Caco-2 (cell line): ENCODE measurements around the gene ALX3. TPM values are rescaled to one million over a fixed set of nuclear protein-coding genes. Genes with fewer than 3 reads are reported as not detected.

Experiments used
- BruUV-seq: library from RNA; stranded (reverse); fragments of 400-500 nt; replicated peaks from 2 replicates; lab custom pipeline; 2021; lab: Mats Ljungman, UMichigan
- CTCF ChIA-PET: fragments of 300-600 bp; sonication (Branson Sonifier 250); formaldehyde crosslinking; loops from one replicate; lab custom pipeline; 2022; ENCODE audit warnings: antibody characterized with exemption; lab: Charles Lee
- POLR2A ChIA-PET: fragments of 300-600 bp; sonication (Branson Sonifier 250); formaldehyde crosslinking; loops from one replicate; lab custom pipeline; 2022; ENCODE audit warnings: antibody characterized with exemption; lab: Charles Lee
- DNase-seq, 2 experiments: peaks; one replicate each; pipeline versions ENCODE4 v3.0.0 to v3.0.0-alpha.2; 2020 to 2022
- H3K27me3 ChIP-seq: replicated peaks from 2 replicates; pipeline ENCODE4 v1.6.0; 2011; ENCODE audit warnings: low read length; ENCODE audit not compliant: control insufficient read depth, insufficient read depth
- H3K36me3 ChIP-seq: 2 replicates; pipeline ENCODE4 v1.5.1; 2011; ENCODE audit warnings: low read length; ENCODE audit not compliant: control insufficient read depth, insufficient read depth
- H3K4me1 ChIP-seq: fragments of 250-450 bp; sonication (Bioruptor Pico); 2 replicates; pipeline ENCODE4 v1.5.1; 2020; ENCODE audit warnings: mild to moderate bottlenecking
- H3K4me3 ChIP-seq: 2 replicates; pipeline ENCODE4 v1.5.1; 2011; ENCODE audit warnings: low read depth, mild to moderate bottlenecking, control low read depth, low read length
- H3K9me3 ChIP-seq: fragments of 250-450 bp; sonication (Bioruptor Pico); 2 replicates; pipeline ENCODE4 v1.5.1; 2020; ENCODE audit warnings: mild to moderate bottlenecking, moderate library complexity
- H3K27ac Mint-ChIP-seq: one replicate; pipeline ENCODE4 v1.8.0; 2022; ENCODE audit warnings: mixed read lengths; ENCODE audit not compliant: unreplicated experiment
- H3K27me3 Mint-ChIP-seq: one replicate; pipeline ENCODE4 v1.8.0; 2022; ENCODE audit warnings: mixed read lengths; ENCODE audit not compliant: insufficient read depth, unreplicated experiment
- H3K36me3 Mint-ChIP-seq: one replicate; pipeline ENCODE4 v1.8.0; 2022; ENCODE audit warnings: mild to moderate bottlenecking, mixed read lengths; ENCODE audit not compliant: insufficient read depth, unreplicated experiment
- H3K4me1 Mint-ChIP-seq: one replicate; pipeline ENCODE4 v1.8.0; 2022; ENCODE audit warnings: low read depth, mixed read lengths; ENCODE audit not compliant: unreplicated experiment
- H3K4me3 Mint-ChIP-seq: one replicate; pipeline ENCODE4 v1.8.0; 2022; ENCODE audit warnings: mild to moderate bottlenecking, moderate library complexity, mixed read lengths; ENCODE audit not compliant: unreplicated experiment
- H3K9me3 Mint-ChIP-seq: one replicate; pipeline ENCODE4 v1.8.0; 2022; ENCODE audit warnings: mixed read lengths; ENCODE audit not compliant: unreplicated experiment
- CTCF ChIP-seq, 2 experiments: fragments of 200-600 bp in 1 of 2; IDR thresholded peaks; 1 replicate in 1 of 2; 2 replicates in 1 of 2; pipeline versions ENCODE4 v1.5.1 to v1.8.0; 2011 to 2022; ENCODE audit warnings: antibody characterized with exemption in 1 of 2, control low read depth in 1 of 2, inconsistent platforms in 1 of 2, low read depth in 1 of 2, low read length in 1 of 2, mild to moderate bottlenecking in 1 of 2, moderate library complexity in 1 of 2; ENCODE audit not compliant: insufficient read depth in 1 of 2, severe bottlenecking in 1 of 2, unreplicated experiment in 1 of 2
- intact Hi-C: fragments of 100-400 bp; cut with micrococcal nuclease; formaldehyde crosslinking; loops from one replicate; pipeline ENCODE4 v1.10.0; 2022; ENCODE audit not compliant: unreplicated experiment
- total RNA-seq: library from RNA; stranded (reverse); gene quantifications from 2 replicates; pipeline ENCODE4 v1.2.3, GENCODE V29; 2022

The ALX3 gene
- total RNA-seq, 1 experiment from 2014 or later = not detected

- BruUV-seq = no TSS peak
- Histone ChIP-seq H3K4me3 (no peak overlapping the region), H3K27me3 (no peaks in the 10 kb centered on the region), H3K9me3 (no peaks in the 10 kb centered on the region), H3K36me3 (no peaks in the 10 kb centered on the region), H3K4me1 (no peaks in the 10 kb centered on the region)
- H3K4me1 Mint-ChIP-seq = no peaks in the 10 kb centered on the region
- no peak for TF ChIP-seq CTCF (IDR thresholded peaks at IDR 0.05; ENCODE audit: insufficient read depth in 1 of 2, low read depth in 1 of 2, low read length in 1 of 2, severe bottlenecking in 1 of 2, unreplicated experiment in 1 of 2)
- H3K27me3 Mint-ChIP-seq = no peaks in the 10 kb centered on the region
- intact Hi-C loops = no loop called here
- DNase-seq = no peak
- no peak overlapping the region for H3K4me3 Mint-ChIP-seq
- H3K27ac Mint-ChIP-seq = no peak overlapping the region
- ChIA-PET CTCF (interaction anchor here (0.6 kb wide), 1 partner anchor 129 kb away, joined by 3 read pairs; no protein-coding TSS in a partner anchor), POLR2A (no interaction called here)
- H3K9me3 Mint-ChIP-seq = no peaks in the 10 kb centered on the region
- H3K36me3 Mint-ChIP-seq = no peaks in the 10 kb centered on the region
These were observed 3.0 kb downstream of the ALX3 start for GRCh38 chr1:110067479-110067892.

- Mint-ChIP-seq H3K9me3 (no peaks in the 10 kb centered on the region), H3K36me3 (peaks cover 1% of the 10 kb centered on the region), H3K4me3 (no peak overlapping the region), H3K27ac (no peak overlapping the region), H3K4me1 (no peaks in the 10 kb centered on the region), H3K27me3 (no peaks in the 10 kb centered on the region)
- Histone ChIP-seq H3K9me3 (no peaks in the 10 kb centered on the region), H3K4me3 (no peak overlapping the region), H3K27me3 (no peaks in the 10 kb centered on the region), H3K36me3 (no peaks in the 10 kb centered on the region), H3K4me1 (no peaks in the 10 kb centered on the region)
- CTCF ChIA-PET = no interaction called here
- intact Hi-C loops = no loop called here
- DNase-seq = no peak
- BruUV-seq = no TSS peak
- no peak for TF ChIP-seq CTCF (IDR thresholded peaks at IDR 0.05; ENCODE audit: insufficient read depth in 1 of 2, low read depth in 1 of 2, low read length in 1 of 2, severe bottlenecking in 1 of 2, unreplicated experiment in 1 of 2)
- POLR2A ChIA-PET = no interaction called here
These were observed 4.6 kb downstream of the ALX3 start for GRCh38 chr1:110065841-110066240.

- Mint-ChIP-seq H3K27ac (no peak overlapping the region), H3K36me3 (peaks cover 11% of the 10 kb centered on the region), H3K9me3 (no peaks in the 10 kb centered on the region), H3K4me1 (no peaks in the 10 kb centered on the region), H3K27me3 (no peaks in the 10 kb centered on the region), H3K4me3 (no peak overlapping the region)
- BruUV-seq = no TSS peak
- intact Hi-C loops = no loop called here
- H3K9me3 ChIP-seq = no peaks in the 10 kb centered on the region
- peaks cover 1% of the 10 kb centered on the region; the same call in 1 of the 2 replicates for H3K36me3 ChIP-seq
- ChIA-PET CTCF (no interaction called here), POLR2A (no interaction called here)
- no peak for TF ChIP-seq CTCF (IDR thresholded peaks at IDR 0.05; ENCODE audit: insufficient read depth in 1 of 2, low read depth in 1 of 2, low read length in 1 of 2, severe bottlenecking in 1 of 2, unreplicated experiment in 1 of 2)
- H3K4me3 ChIP-seq = no peak overlapping the region
- no peaks in the 10 kb centered on the region for H3K4me1 ChIP-seq
- H3K27me3 ChIP-seq = no peaks in the 10 kb centered on the region
- DNase-seq = no peak
These were observed 5.7 kb downstream of the ALX3 start for GRCh38 chr1:110064576-110065337.
